NK-92 treated with Interleukin-12 subunit alpha and Interleukin-12 subunit beta, amount 100 ng/mL, for 24 hours (cell line): Measurements from ENCODE around the gene RAPGEF6.
"Not testable (repeated sequence)": the region's sequence is repeated elsewhere in the genome, so short reads cannot be mapped to it uniquely, and the experiment has no call there.

Source experiments
- DNase-seq: peaks from one replicate; lab custom pipeline; 2025; lab: John Stamatoyannopoulos, UW

The RAPGEF6 gene

GRCh38 chr5:131384616-131385214, 250.3 kb downstream of the RAPGEF6 start:
- DNase-seq: no peak

GRCh38 chr5:131384173-131384572, 250.9 kb downstream of the RAPGEF6 start:
- DNase-seq: no peak

GRCh38 chr5:131382407-131383395, 252.3 kb downstream of the RAPGEF6 start:
- DNase-seq: no peak

- no peak for DNase-seq
These were observed 253.3 kb downstream of the RAPGEF6 start for GRCh38 chr5:131381777-131382176.

- DNase-seq: no peak
These were observed 254.0 kb downstream of the RAPGEF6 start for GRCh38 chr5:131381021-131381420.

GRCh38 chr5:131380238-131380637, 254.8 kb downstream of the RAPGEF6 start:
- not testable (repeated sequence) for DNase-seq

GRCh38 chr5:131379723-131380122, 255.3 kb downstream of the RAPGEF6 start:
- DNase-seq: no peak

GRCh38 chr5:131378721-131379541, 256.1 kb downstream of the RAPGEF6 start:
- DNase-seq: no peak

GRCh38 chr5:131377785-131378325, 257.2 kb downstream of the RAPGEF6 start:
- DNase-seq: no peak

- no peak for DNase-seq
These were observed 257.7 kb downstream of the RAPGEF6 start for GRCh38 chr5:131377346-131377745.

GRCh38 chr5:131375351-131375750, 259.7 kb downstream of the RAPGEF6 start:
- DNase-seq: no peak
